Esophagus squamous epithelium (tissue), 4 donors: ENCODE measurements around the gene STXBP5L.

ENCODE experiments used
- CTCF ChIP-seq, 6 experiments: fragments of 450-650 bp in 4 of 6; fragments of 200-600 bp in 2 of 6; sonication (generic) in 2 of 6; IDR thresholded peaks; one replicate each; pipeline ENCODE4 v1.5.1; 2016 to 2019; ENCODE audit warnings: antibody characterized with exemption in 6 of 6, mild to moderate bottlenecking in 4 of 6, moderate library complexity in 4 of 6
- POLR2A ChIP-seq, 4 donors: fragments of 450-650 bp; IDR thresholded peaks; one replicate each; pipeline ENCODE4 v1.6.1; 2017; ENCODE audit warnings: antibody characterized with exemption in 4 of 4, mild to moderate bottlenecking in 4 of 4, moderate library complexity in 3 of 4

GRCh38 chr3:120983841-120984240, 75.8 kb downstream of the STXBP5L start:
- TF ChIP-seq POLR2A (IDR thresholded peaks at IDR 0.05) (no peak), CTCF (IDR thresholded peaks at IDR 0.05) (no peak)
